NCI-H2081 treated with DMSO at 0.1 percent for 48 hours (cell line): Measurements from ENCODE around the gene GLT8D2.
"Not testable (repeated sequence)": the region's sequence is repeated elsewhere in the genome, so short reads cannot be mapped to it uniquely, and the experiment has no call there.

ENCODE experiments used
- DNase-seq: peaks from one replicate; lab custom pipeline; 2025; lab: John Stamatoyannopoulos, UW

GLT8D2 gene

DNA sequence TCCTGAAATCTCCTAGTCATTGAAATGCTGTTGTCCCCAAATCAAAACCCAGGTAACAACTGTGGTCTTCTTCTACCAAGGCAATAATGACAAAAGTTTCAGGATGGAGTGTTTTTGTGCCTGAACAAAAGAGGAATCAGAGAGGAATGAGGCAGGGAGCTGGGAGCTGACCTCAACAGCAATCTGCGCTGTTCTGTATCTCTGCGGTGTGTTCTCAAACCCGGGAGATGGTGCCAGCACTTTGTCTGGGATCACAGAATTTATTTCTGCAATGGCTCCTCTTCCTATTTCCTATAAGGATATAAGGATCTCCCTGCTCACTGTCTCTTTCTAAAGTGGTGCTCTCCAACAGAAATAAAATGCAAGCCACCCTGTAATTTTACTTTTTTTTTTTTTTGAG is 449 bp upstream of the GLT8D2 start:
- DNase-seq = no peak

DNA sequence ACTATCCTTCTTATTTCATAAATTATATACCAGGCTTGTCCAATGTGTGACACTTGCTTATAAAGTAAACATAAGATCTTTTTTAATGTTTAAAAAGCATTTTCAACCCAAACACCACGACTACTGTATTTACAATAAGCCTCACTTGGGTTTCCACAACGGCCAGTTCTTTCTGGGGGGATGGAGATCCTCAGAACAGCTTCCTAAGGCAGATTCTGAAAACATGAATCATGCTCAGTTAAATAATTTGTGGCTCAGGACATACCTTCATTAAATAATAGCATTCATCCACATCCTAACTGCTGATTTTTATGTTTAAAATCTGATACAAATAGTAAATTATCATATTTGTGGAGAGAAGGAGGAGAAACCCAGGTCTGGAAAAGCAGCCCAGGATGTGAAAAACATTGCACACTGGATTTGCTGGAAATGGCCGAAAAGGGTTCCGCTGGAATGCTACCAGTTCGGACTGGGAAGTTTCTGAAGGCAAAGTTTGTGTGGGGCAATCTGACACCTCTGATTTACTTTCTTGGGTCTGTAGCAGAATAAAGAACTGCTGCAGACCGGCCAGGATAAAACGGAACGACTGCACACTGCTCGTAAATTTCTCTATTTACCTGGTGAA is 597 bp downstream of the GLT8D2 start:
- DNase-seq = no peak

DNA sequence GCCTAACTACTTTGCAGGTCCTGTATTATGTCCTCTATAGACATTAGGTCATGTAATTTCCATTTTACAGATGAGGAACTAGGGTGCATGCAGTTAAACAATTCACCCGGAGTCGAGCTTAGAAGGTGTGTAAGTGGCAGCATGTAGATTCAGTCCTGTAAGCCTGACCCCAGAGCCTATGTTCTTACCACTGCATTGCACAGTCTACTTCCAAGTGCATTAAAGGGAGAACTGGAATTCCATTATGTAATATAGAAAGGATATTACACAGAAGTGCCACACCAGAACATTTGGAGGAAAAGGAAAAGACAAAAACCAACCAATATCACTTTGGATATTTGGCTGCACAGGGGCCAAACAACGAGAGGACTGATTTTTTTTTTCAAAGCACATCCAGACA is 1.2 kb downstream of the GLT8D2 start:
- no peak for DNase-seq

DNA sequence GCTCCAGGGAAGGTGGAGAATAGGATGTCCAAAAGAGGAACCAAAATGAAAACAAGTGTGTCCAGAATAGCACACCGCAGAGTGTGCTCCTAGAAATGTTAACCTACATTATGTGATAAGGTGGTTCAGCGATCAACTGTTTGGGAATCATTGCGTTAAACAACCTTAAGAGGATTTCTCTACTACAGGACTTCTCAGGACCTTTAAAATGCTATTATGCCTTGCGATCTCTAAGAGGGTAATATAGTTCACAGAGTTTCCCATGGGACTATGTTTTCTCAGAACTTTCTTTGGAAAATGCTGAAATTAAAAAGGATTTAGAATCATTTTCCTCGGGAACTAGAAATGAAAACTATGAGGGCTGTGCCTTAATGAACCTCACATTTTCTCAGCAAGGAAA is 1.8 kb downstream of the GLT8D2 start:
- DNase-seq = no peak

DNA sequence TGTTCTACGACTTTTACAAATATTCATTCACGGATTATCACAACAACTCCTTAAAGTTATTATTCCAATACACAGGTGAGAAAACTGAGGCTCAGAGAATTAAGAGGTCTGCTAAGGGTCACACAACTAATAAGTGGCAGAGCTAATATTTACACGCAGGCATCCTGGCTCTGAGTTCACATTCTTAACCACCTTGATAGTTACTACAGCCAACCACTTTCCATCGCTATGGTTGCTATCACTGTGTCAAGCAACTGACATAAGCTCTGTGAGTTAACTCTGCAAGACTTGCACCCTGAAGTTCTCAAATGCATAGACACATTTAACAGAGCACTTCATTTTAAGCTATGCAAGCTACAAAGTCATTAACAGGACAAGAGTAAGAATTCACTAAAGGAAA is 3.7 kb downstream of the GLT8D2 start:
- no peak for DNase-seq

DNA sequence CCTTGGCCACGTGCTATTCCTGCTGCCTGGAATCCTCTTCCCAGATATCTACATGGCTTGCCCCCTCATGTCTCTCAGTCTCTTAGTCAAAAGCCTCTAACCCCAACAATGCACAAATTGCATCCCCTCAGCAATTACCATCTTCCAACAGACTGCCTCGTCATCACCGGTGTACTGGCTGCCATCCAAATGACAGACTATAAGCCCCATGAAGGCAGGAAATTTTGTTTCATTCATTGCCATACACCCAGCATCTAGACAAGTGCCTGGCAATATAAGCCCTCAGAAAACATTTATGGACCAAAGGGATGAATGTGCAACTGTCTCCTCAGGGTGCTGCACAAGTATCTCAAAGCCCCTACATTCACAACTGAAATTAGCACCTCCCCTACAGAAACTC is 5.8 kb downstream of the GLT8D2 start:
- no peak for DNase-seq

DNA sequence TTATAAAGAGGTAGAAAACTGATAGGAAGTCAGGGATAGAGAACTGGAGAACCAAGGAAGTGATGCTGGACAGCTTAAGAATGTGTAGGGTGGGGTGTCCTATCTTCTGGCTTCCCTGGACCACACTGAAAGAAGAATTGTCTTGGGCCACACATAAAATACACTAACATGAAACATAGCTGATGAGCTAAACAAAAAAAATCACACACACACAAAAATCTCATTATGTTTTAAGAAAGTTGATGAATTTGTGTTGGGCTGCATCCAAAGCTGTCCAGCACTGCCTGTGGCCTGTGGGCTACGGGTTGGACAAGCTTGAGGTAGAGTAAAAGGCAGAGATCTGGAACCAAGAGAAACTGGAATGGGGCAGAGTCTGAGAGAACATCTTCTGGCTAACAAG is 7.4 kb downstream of the GLT8D2 start:
- no peak for DNase-seq

DNA sequence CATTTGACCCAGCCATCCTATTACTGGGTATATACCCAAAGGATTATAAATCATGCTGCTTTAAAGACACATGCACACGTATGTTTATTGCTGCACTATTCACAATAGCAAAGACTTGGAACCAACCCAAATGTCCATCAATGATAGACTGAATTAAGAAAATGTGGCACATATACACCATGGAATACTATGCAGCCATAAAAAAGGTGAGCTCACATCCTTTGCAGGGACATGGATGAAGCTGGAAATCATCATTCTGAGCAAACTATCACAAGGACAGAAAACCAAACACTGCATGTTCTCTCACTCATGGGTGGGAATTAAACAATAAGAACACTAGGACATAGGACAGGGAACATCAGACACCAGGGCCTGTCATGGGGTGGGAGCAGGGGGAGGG is 10.2 kb downstream of the GLT8D2 start:
- not testable (repeated sequence) for DNase-seq

DNA sequence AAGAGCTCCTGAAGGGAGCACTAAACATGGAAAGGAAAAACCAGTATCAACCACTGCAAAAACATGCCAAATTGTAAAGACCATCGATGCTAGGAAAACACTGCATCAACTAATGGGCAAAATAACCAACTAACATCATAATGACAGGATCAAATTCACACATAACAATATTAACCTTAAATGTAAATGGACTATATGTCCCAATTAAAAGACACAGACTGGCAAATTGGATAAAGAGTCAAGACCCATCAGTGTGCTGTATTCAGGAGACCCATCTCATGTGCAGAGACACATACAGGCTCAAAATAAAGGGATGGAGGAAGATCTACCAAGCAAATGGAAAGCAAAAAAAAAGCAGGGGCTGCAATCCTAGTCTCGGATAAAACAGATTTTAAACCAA is 13.8 kb downstream of the GLT8D2 start:
- DNase-seq = not testable (repeated sequence)

DNA sequence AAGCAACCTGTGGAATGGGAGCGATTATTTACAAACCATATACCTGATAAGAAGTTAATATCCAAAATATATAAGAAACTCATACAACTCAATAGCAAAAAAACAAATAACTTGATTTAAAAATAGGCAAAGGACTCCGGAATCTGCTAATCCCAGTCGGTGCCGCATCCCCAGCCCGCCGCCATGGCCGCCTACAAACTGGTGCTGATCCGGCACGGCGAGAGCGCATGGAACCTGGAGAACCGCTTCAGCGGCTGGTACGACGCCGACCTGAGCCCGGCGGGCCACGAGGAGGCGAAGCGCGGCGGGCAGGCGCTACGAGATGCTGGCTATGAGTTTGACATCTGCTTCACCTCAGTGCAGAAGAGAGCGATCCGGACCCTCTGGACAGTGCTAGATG is 19.4 kb downstream of the GLT8D2 start:
- DNase-seq = not testable (repeated sequence)

DNA sequence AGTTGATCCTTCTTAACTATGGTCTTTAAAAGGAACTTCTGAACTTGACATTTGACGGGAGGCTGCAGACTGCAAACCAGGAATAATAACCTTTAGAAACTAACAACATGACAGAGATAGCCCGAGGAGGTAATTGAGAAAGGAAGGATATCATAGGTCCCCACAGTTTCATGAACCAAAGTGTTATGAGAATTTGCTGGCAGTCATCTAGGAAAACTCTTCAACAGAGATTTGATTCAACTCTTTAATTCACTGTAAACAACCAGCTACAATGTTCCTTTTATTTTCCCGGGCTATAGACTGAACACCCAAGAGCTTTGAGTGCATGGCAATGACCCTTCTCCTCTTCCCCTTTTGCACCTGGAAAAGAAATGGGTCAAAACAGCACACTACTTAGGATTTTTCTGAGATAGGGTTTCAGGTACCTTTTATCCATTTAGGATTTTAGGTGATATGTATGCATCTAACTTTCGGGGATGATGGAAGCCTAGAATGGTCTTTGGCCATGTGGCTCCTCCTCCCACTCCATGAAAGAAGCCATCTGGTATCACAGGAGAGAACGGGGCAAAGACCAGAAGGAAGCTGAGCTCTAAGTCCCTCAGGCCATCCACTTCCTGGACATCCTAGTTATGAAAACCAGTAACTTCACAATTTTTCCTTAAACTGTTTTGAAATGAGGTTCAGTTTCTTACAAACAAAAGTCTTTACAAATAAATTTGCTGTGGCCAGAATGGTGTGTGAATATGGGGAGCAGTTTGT is 23.0 kb downstream of the GLT8D2 start:
- no peak for DNase-seq

DNA sequence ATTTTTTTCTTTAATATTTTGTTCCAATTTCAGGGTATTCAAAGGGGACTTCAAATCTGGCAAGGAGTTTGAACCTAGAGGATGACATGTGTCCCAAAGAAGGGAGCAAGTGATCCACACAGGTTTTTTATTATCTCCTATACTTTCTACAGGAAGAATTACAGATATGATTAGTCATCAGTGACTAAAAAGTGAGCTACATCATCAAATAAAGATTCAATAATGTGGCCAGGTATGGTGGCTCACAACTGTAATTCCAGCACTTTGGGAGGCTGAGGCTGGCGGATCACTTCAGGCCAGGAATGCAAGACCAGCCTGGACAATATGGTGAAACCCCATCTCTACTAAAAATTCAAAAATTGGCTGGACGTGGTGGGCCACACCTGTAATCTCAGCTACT is 24.2 kb downstream of the GLT8D2 start:
- no peak for DNase-seq

DNA sequence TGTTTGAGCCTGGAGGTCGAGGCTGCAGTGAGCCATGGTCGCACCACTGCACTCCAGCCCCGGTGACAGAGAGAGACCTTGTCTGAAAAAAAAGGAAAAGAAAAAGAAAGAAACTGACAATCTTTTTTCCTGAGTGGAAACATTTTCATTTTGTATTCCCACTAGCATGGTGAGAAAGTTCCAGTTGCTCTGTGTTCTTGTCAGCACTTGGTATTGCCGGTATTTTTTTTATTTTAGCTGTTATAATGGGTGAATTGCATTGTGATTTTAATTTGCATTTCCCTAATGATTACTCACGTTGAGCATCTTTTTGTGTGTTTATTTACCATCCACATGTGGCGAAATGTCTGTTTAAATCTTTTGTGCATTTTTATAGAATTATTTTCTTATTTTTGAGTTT is 25.6 kb downstream of the GLT8D2 start:
- no peak for DNase-seq

DNA sequence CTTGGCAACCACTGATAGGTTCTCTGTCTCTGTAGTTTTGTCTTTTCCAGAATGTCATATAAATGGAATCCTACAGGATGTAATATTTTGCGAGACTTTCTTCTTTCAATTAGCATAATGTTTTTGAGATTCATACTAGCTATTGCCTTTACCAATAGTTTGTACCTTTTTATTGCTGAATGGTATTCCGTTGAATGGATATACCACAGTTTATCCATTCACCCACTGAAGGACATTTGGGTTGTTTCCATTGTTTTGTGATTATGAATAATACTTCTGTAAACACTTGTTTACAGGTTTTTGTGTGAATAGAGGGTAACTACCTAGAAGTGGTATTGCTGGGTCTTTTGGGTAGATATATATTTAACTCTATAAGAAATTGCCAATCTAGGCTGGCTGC is 26.3 kb downstream of the GLT8D2 start:
- DNase-seq = no peak

DNA sequence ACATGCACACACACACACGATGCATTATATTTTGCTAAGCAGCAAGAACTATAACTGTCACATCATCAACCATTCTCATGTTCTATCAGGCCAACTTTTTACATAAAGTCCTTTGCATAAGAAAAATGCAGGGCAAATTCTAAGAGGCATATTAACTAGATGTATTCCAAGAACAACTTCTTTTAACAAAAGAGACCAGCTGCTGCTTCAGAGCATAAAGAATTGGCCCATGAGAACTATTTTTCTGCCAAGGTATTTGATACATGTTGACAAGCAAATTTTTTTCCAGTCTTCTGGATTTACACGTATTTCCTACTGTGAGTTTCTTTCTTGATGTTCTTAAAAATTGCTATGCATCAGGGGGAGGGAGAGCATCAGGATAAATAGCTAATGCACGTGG is 27.2 kb downstream of the GLT8D2 start:
- DNase-seq = no peak

DNA sequence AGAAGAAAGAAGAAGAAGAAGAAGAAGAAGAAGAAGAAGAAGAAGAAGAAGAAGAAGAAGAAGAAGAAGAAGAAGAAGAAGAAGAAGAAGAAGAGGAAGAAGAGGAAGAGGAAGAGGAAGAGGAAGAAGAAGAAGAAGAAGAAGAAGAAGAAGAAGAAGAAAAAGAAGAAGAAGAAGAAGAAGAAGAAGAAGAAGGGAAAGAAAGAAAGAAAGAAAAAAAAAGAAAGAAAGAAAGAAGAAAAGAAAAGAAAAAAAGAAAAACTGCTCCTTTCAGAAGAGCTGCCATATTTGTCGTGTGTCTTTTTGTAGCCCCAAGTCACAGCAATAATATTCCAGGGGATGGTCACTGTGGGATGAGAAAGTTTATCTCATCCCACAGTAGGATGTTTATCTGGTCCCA is 28.1 kb downstream of the GLT8D2 start:
- DNase-seq = not testable (repeated sequence)

DNA sequence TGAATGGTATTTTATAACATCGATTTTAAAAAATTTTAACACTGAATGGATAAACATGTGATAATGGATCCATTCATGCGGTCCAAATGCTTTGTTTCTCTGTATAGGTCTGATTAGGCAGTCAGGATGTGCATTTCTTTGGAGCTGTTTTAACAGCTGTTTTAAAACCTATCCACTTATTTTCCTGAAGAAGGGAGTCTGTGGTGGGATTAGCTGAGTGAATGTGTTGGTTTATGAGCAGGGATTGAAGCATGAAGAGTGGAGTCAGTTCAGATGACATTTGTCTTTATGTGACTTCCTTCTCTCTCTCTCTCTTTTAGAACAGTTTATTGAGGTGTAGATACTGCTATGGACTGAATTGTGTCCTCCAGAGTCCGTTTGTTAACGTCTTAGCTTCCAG is 37.7 kb downstream of the GLT8D2 start:
- no peak for DNase-seq

DNA sequence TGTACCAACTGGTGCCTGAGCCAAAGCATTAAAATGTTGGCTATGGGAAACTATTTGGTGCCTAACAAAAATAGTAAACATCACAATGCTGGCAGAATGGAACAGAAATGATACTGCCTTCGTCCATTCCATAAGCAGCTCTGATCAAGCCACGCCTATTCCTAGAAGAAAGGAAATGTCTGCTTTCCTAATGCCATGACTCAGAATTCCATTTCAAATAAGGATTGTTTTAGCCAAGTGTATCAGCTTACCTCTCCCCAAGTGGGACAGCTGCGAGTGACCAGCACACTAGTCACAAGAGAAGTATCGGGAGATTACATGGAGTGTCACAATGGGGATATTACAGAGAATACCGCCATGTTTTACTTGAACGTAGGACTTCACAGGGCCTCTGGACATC is 38.7 kb downstream of the GLT8D2 start:
- no peak for DNase-seq

DNA sequence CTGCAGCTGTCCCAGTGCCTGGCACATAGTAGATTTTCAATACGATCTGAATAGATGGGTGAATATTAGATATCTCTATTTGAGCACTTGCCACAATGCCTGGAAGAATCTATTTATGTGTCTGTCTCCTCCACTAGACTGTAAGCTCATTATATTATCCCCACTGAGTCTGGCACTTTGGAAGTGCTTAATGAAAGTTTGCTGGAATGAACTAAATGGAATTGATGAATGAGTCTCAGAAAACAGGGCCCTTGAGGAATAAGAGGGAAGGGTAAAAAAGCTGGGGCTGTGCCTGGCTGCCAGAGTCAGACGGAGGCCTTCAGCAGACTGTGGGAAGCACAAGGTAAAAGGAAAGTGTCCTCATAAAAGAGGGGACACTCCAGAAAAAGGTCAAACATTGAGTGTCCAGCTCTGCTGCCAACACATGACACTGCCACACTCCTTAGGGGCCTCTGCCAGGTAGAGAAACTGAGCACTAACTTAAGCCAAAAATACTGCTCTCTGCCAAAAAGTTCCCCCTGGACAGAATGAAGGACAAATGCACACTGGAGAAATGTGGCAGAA is 39.3 kb downstream of the GLT8D2 start:
- no peak for DNase-seq

DNA sequence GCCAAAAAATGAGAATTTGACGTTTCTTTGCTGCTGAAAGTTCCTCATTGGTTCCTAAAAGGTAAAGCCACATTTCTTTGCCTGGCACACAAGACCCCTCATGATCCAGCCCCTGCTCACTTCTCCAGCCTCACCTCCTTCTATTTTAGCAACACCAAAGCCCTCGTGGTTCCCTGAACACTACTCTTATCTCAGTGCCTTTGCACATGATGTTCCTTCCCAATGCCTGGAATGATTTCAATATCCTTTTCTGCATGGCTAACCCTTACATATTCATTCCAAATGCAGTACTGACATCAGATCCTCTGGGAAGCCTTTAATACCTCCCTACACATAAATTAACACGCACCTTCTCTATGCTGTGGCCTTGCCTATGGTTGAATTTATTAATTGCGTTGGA is 39.9 kb downstream of the GLT8D2 start:
- DNase-seq = no peak

DNA sequence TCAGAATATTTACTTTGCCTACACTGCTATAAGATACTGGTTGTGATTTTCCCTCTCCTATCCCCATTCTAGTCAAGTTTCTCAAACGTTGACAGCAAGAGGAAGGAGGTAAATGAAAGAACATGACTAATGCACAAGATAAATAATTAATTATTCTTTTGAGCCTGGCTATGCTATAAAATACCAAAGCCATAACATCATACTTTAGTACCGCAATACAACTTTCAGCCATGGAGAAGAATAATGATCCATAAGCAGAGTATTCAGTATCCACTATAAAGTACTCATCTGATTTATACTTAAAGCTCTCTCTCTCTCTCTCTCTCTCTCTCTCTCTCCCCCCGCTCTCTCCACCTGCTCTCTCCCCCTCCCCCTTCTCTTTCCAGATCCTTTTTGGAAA is 43.1 kb downstream of the GLT8D2 start:
- no peak for DNase-seq

DNA sequence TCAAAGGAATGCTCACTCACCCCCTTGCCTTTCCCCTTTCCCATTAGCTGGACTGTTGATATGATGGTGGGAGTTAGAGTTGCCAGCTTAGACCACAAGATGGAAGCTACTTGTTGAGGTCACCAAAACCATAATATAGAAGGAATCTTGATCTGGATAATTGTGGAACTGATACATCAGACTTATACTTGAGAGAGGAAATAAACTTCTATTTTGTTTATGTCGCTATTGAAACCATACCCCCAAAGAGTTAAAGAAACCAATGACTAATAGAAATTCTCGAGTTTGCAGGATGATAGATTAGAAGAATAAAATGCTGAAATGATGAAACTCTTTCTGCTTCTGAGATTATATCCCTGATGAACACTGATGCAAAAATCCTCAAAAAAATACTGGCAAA is 46.4 kb downstream of the GLT8D2 start:
- no peak for DNase-seq

DNA sequence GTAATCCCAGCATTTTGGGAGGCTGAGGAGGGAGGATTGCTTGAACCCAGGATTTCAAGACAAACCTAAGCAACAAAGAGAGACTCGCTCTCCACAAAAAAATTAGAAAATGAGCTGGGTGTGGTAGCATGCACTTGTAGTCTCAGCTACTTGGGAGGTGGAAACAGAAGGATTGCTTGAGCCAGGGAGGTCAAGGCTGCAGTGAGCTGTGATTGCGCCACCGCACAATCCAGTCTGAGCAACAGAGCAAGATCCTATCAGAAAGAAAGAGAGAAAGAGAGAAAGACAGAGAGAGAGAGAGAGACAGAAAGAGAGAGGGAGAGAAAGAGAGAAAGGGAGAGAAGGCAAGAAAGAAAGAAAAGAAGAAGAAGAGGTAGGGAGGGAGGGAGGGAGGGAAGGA is 47.3 kb downstream of the GLT8D2 start:
- DNase-seq = no peak
